Activated naive CD8-positive, alpha-beta T cell treated with anti-CD3 and anti-CD28 coated beads, Interleukin-2, amount 50 U/mL, for 24 hours (primary cell): ENCODE results near the gene CNPY3.
"Not testable (repeated sequence)": the region's sequence is repeated elsewhere in the genome, so short reads cannot be mapped to it uniquely, and the experiment has no call there.

Experiments
- ATAC-seq: fragments of 150-1000 bp; cut with Tn5 transposase; one replicate; pipeline ENCODE4 v1.10.0; 2021
- DNase-seq: peaks from one replicate; pipeline ENCODE4 v3.0.0; 2021
- H3K27ac Mint-ChIP-seq: one replicate; pipeline ENCODE4 v1.8.0; 2021; ENCODE audit warnings: mild to moderate bottlenecking, mixed read lengths
- H3K27me3 Mint-ChIP-seq: one replicate; pipeline ENCODE4 v1.8.0; 2021; ENCODE audit warnings: mixed read lengths
- H3K36me3 Mint-ChIP-seq: one replicate; pipeline ENCODE4 v1.8.0; 2021; ENCODE audit warnings: low read depth, mixed read lengths
- H3K4me1 Mint-ChIP-seq: one replicate; pipeline ENCODE4 v1.8.0; 2021; ENCODE audit warnings: mixed read lengths
- H3K4me3 Mint-ChIP-seq: one replicate; pipeline ENCODE4 v1.8.0; 2021; ENCODE audit warnings: mild to moderate bottlenecking, moderate library complexity, mixed read lengths
- H3K9me3 Mint-ChIP-seq: one replicate; pipeline ENCODE4 v1.8.0; 2021; ENCODE audit warnings: mixed read lengths

CNPY3 gene

GRCh38 chr6:42928986-42929820, at the start of gene CNPY3:
Gene CNPY3, plus strand, starts transcription at chr6:42929480. Its CDS starts 91 bp downstream, at chr6:42929571.
- peak; percentile 88 for ATAC-seq
- peak; percentile 93 for DNase-seq
- peaks cover 52% of the 10 kb centered on the region for H3K4me1 Mint-ChIP-seq
- no peaks in the 10 kb centered on the region for H3K9me3 Mint-ChIP-seq
- H3K27ac Mint-ChIP-seq = peak within 1 kb of the TSS; percentile 99
- H3K27me3 Mint-ChIP-seq = no peaks in the 10 kb centered on the region
- H3K36me3 Mint-ChIP-seq = peaks cover 25% of the 10 kb centered on the region
- peak within 1 kb of the TSS; percentile 99 for H3K4me3 Mint-ChIP-seq

- peak overlapping the region; percentile 100 for H3K27ac Mint-ChIP-seq
- DNase-seq, ATAC-seq, H3K9me3 Mint-ChIP-seq, H3K27me3 Mint-ChIP-seq: not testable (repeated sequence)
- peak overlapping the region; percentile 99 for H3K4me3 Mint-ChIP-seq
- H3K4me1 Mint-ChIP-seq = peaks cover 44% of the 10 kb centered on the region
- H3K36me3 Mint-ChIP-seq = peaks cover 42% of the 10 kb centered on the region
Observed at GRCh38 chr6:42880240-42880817, 49.0 kb upstream of the CNPY3 start.

- Mint-ChIP-seq H3K4me3 (peak overlapping the region; percentile 99), H3K4me1 (peaks cover 48% of the 10 kb centered on the region), H3K36me3 (peaks cover 47% of the 10 kb centered on the region), H3K27ac (peak overlapping the region; percentile 100)
- not testable (repeated sequence) for H3K9me3 Mint-ChIP-seq, H3K27me3 Mint-ChIP-seq, DNase-seq, ATAC-seq
Observed at GRCh38 chr6:42880871-42881270, 48.4 kb upstream of the CNPY3 start.

GRCh38 chr6:42885702-42886101, 43.6 kb upstream of the CNPY3 start:
- Mint-ChIP-seq H3K27ac (peak overlapping the region; percentile 14), H3K4me1 (peaks cover 62% of the 10 kb centered on the region), H3K4me3 (no peak overlapping the region), H3K36me3 (peaks cover 57% of the 10 kb centered on the region), H3K27me3 (no peaks in the 10 kb centered on the region), H3K9me3 (no peaks in the 10 kb centered on the region)
- DNase-seq = no peak
- no peak for ATAC-seq

DNA sequence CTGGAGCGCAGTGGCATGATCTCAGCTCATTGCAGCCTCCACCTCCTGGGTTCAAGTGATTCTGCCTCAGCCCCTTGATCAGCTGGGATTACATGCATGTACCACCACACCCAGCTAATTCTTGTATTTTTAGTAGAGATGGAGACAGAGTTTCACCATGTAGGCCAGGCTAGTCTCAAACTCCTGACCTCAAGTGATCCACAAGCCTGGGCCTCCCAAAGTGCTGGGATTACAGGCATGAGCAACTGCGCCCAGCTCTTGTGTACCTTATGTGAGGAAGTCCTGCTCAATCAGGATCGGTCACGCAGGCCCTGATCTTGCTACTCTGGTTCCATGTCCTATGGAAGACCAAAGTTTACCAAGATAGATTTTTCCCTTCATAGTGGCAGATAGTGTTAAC, 41.1 kb upstream of the CNPY3 start:
- not testable (repeated sequence) for H3K9me3 Mint-ChIP-seq, H3K27me3 Mint-ChIP-seq, H3K4me3 Mint-ChIP-seq, DNase-seq, ATAC-seq
- Mint-ChIP-seq H3K27ac (peak overlapping the region; percentile 22), H3K4me1 (peaks cover 58% of the 10 kb centered on the region), H3K36me3 (peaks cover 48% of the 10 kb centered on the region)

DNA sequence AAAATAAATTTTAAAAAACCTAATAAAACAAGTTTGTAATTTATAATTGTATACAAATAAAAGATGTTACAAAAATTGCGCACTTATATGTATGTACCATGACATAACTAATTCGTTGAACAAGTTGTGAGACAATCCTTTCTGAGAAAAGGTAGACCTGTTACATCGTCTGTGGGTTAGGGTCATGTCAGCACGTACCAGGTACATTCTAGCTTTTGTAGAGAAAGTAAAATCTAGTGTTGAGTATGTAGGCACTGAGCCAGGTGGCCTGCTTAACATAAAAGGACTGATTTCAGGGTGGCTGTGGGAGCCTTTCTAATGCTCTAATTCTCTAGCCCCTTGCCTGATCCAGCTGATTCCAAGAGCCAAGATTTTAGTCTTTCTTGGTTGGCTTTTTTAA, 39.5 kb upstream of the CNPY3 start:
- Mint-ChIP-seq H3K27ac (peak overlapping the region; percentile 92), H3K4me3 (peak overlapping the region; percentile 90), H3K36me3 (peaks cover 33% of the 10 kb centered on the region), H3K27me3 (no peaks in the 10 kb centered on the region), H3K4me1 (peaks cover 54% of the 10 kb centered on the region), H3K9me3 (no peaks in the 10 kb centered on the region)
- ATAC-seq (no peak), DNase-seq (no peak)

DNA sequence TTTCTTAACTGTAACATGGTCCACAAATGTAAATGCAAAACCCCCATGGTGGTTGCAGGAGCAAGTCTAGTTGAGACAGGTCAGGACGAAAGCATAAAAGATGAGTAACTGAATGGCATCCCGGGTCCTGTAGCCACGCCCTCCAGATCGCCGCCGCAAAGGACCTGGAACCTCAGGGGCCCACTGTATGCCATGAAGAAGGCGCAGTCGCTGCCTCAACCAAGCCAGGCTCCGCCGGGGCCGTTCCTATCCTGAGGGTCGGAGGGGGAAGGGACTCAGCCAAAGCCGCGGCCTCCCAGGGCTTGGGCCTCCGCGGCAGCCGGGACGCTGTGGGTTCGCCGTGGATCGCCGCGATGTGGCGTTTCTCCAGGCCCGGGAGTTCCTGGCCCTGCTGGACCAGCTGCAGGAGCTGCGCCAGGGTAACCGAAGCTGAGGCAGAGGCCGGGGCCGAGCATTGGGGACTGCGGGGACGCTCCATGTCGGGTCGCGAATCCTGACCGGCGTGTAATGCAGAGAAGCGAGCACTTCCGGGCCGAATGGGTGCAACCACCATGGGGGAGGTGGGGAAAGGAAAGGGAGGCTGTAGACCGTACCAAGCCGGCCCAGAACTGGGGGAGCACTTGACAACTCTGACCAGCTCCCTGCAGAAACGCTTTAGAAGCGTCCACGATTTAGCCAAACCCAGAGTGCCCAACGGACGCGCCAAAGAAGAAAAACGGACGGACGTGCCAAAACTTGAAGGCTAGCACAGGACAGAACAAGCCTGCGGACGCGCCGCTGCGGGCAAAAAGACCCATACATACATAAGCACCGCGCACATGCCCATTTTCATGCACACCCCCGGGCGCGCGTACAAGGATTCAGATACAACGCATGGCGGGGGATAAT, 38.7 kb upstream of the CNPY3 start:
- DNase-seq (peak; percentile 91), ATAC-seq (peak; percentile 88)
- Mint-ChIP-seq H3K9me3 (no peaks in the 10 kb centered on the region), H3K4me1 (peaks cover 53% of the 10 kb centered on the region), H3K4me3 (peak overlapping the region; percentile 90), H3K36me3 (peaks cover 28% of the 10 kb centered on the region), H3K27ac (peak overlapping the region; percentile 92), H3K27me3 (no peaks in the 10 kb centered on the region)

GRCh38 chr6:42891199-42891722, 38.0 kb upstream of the CNPY3 start:
- DNase-seq (no peak), ATAC-seq (no peak)
- H3K27ac Mint-ChIP-seq = peak overlapping the region; percentile 92
- peak overlapping the region; percentile 90 for H3K4me3 Mint-ChIP-seq
- no peaks in the 10 kb centered on the region for H3K27me3 Mint-ChIP-seq
- H3K36me3 Mint-ChIP-seq = peaks cover 21% of the 10 kb centered on the region
- H3K4me1 Mint-ChIP-seq = peaks cover 46% of the 10 kb centered on the region
- H3K9me3 Mint-ChIP-seq = no peaks in the 10 kb centered on the region

DNA sequence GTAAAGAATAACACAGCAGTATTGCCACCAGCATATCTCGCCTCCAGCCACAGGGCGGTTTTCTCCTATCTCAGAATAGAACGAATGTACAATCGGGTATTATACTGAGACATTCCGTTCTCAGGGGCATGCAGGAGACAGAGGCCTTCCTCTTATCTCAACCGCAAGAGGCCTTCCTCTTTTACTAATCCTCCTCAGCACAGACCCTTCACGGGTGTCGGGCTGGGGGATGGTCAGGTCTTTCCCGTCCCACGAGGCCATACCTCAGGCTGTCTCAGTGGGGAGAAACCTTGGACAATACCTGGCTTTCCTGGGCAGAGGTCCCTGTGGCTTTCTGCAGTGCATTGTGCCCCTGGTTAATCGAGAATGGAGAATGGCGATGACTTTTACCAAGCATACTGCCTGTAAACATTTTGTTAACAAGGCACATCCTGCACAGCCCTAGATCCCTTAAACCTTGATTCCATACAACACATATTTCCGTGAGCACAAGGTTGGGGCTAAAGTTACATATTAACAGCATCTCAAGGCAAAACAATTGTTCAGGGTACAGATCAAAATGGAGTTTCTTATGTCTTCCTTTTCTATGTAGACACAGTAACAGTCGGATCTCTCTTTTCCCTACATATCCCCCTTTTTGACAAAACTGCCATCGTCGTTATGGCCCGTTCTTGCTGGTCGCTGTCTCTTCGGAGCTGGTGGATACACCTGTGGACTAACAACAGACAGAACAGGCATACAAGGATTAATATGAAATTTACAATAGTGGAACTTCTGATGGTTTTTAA, 35.0 kb upstream of the CNPY3 start:
- not testable (repeated sequence) for H3K27ac Mint-ChIP-seq, H3K36me3 Mint-ChIP-seq

GRCh38 chr6:42896178-42896719, 33.0 kb upstream of the CNPY3 start:
- peaks cover 19% of the 10 kb centered on the region for H3K4me1 Mint-ChIP-seq
- no peaks in the 10 kb centered on the region for H3K36me3 Mint-ChIP-seq
- no peak overlapping the region for H3K27ac Mint-ChIP-seq
- H3K9me3 Mint-ChIP-seq = no peaks in the 10 kb centered on the region
- ATAC-seq = no peak
- H3K27me3 Mint-ChIP-seq = no peaks in the 10 kb centered on the region
- DNase-seq = no peak
- H3K4me3 Mint-ChIP-seq = no peak overlapping the region

More for the DNA sequence above, 35.0 kb upstream of the CNPY3 start:
- H3K9me3 Mint-ChIP-seq, H3K4me3 Mint-ChIP-seq, H3K27me3 Mint-ChIP-seq, ATAC-seq, DNase-seq: not testable (repeated sequence)
- peaks cover 34% of the 10 kb centered on the region for H3K4me1 Mint-ChIP-seq

DNA sequence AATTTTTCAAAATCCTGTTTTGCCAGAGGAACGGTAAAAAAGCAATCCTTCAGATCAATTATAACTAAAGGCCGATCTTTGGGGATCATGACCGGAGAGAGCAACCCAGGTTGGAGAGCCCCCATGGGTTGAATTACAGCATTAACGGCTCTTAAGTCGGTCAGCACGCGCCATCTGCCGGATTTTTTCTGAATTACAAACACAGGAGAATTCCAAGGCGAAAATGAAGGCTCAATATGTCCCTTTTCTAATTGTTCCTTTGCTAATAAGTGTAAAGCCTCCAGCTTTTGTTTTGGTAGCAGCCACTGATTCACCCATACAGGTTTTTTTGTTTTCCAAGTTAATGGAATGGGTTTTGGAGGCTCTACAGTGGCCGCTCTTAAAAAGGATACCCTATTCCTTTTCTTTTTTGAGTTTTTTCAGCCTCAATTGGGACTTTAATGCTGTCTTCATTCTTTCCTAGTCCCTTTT, 30.4 kb upstream of the CNPY3 start:
- Mint-ChIP-seq H3K9me3 (no peaks in the 10 kb centered on the region), H3K4me1 (peaks cover 15% of the 10 kb centered on the region), H3K36me3 (no peaks in the 10 kb centered on the region), H3K27me3 (no peaks in the 10 kb centered on the region), H3K4me3 (no peak overlapping the region), H3K27ac (no peak overlapping the region)
- DNase-seq = peak; percentile 78
- no peak for ATAC-seq

DNA sequence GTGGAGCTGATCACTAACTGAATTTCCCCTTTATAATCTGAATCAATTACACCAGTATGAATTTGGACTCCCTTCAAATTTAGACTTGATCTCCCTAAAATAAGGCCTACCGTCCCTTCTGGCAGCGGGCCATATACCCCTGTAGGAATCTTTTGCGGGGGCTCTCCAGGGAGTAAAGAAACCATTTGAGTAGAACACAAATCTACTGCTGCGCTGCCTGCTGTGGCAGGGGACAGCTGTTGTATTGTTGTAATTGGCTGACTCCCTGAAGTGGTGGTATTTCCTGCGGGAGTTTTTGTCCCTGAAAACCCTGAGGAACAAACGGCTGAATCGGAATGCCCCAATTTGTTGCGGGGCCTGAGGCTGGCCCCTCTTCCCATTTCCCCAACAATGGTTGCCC, 29.4 kb upstream of the CNPY3 start:
- H3K27ac Mint-ChIP-seq = no peak overlapping the region
- no peaks in the 10 kb centered on the region for H3K27me3 Mint-ChIP-seq
- DNase-seq (no peak), ATAC-seq (no peak)
- peaks cover 10% of the 10 kb centered on the region for H3K4me1 Mint-ChIP-seq
- no peaks in the 10 kb centered on the region for H3K9me3 Mint-ChIP-seq
- H3K36me3 Mint-ChIP-seq = no peaks in the 10 kb centered on the region
- no peak overlapping the region for H3K4me3 Mint-ChIP-seq

DNA sequence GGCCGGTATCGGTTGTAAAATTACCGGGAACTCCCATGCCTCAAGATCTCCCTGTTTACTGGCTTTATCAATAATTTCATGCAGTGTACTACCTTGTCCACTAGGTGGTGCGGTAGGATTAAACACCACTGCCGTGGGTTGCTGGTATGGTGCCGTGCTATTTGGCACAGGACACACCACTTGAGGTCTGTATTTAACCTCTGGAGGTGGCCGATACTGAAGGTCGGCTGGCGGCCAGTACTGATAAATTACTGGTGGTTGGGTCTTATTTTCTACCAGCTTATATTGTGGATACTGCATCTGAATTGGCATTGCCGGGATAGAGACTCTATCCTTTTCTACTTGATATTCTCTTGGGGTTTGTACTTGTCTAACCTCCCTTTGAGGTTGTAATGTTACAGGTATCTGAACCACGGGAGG, 27.7 kb upstream of the CNPY3 start:
- no peaks in the 10 kb centered on the region for H3K9me3 Mint-ChIP-seq
- no peak overlapping the region for H3K27ac Mint-ChIP-seq
- H3K4me3 Mint-ChIP-seq = no peak overlapping the region
- H3K27me3 Mint-ChIP-seq = no peaks in the 10 kb centered on the region
- H3K36me3 Mint-ChIP-seq = no peaks in the 10 kb centered on the region
- ATAC-seq (peak; percentile 94), DNase-seq (peak; percentile 67)
- peaks cover 10% of the 10 kb centered on the region for H3K4me1 Mint-ChIP-seq
